Measurements from ENCODE around the gene OTOP3. TPM values are rescaled to one million over a fixed set of nuclear protein-coding genes. Genes with fewer than 3 reads are reported as not detected.
A peak's percentile ranks its signal among the peaks of the same experiment; 100 is the strongest.
"Not testable (repeated sequence)": the region's sequence is repeated elsewhere in the genome, so short reads cannot be mapped to it uniquely, and the experiment has no call there.

Gene OTOP3
- total RNA-seq, 1 experiment from 2014 or later: not detected

DNA sequence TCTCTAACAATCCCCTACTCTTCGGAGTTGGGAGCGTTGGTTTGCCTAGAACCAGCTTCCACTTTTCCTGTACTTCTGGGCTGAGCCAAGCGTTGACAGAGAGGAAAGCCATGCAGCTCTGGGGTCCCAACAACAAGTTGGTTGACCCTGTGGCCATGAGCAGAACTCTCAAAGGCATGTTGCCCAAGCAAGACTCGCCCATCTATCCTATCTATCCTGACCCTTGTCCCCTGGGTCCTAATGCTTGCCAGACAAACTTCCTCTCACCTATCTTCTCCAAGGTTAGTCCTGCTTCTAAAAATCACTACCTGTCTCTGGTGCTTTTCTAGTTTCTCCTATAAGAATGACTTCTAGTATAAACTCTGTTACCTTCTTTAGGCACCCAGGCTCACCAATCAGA lies 26.6 kb upstream of the OTOP3 start:
- ATAC-seq; DNase-seq (ENCODE audit: low spot score); H3K4me3 Mint-ChIP-seq; POLR2A ChIA-PET; H3K27ac Mint-ChIP-seq; H3K36me3 Mint-ChIP-seq: not testable (repeated sequence)
- CTCF ChIA-PET: interaction anchor here (1.0 to 1.2 kb wide), 3 partner anchors 10 to 15 kb away, joined by 3 to 4 read pairs (median 3); partner anchors contain the start of gene OTOP2
- H3K9me3 Mint-ChIP-seq: peaks cover 20% of the 10 kb centered on the region
- peaks cover 40% of the 10 kb centered on the region for H3K4me1 Mint-ChIP-seq
- TF ChIP-seq, protein P1, sequence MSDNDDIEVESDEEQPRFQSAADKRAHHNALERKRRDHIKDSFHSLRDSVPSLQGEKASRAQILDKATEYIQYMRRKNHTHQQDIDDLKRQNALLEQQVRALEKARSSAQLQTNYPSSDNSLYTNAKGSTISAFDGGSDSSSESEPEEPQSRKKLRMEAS (CRISPR knock-in tag; IDR thresholded peaks at IDR 0.05): peak; percentile 55; the same call in 1 of the 2 replicates
- peaks cover 36% of the 10 kb centered on the region for H3K27me3 Mint-ChIP-seq (ENCODE audit: low read depth)

DNA sequence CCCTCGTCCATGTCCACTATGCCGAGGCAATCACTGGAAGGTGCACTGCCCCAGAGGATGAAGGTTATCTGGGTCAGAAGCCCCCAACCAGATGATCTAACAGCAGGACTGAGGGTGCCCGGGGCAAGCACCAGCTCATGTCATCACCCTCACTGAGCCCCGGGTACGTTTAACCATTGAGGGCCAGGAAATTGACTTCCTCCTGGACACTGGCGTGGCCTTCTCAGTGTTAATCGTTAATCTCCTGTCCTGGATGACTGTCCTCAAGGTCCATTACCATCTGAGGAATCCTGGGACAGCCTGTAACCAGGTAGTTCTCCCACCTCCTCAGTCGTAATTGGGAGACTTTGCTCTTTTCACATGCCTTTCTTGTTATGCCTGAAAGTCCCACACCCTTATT lies 24.3 kb upstream of the OTOP3 start:
- Mint-ChIP-seq H3K9me3 (peaks cover 18% of the 10 kb centered on the region), H3K27me3 (ENCODE audit: low read depth) (peaks cover 38% of the 10 kb centered on the region), H3K4me1 (peaks cover 38% of the 10 kb centered on the region)
- DNase-seq (ENCODE audit: low spot score); H3K27ac Mint-ChIP-seq; POLR2A ChIA-PET; H3K4me3 Mint-ChIP-seq; H3K36me3 Mint-ChIP-seq; ATAC-seq: not testable (repeated sequence)
- CTCF ChIA-PET: interaction anchor here (1.6 kb wide), 1 partner anchor 46 kb away, joined by 5 read pairs; no protein-coding TSS in a partner anchor

DNA sequence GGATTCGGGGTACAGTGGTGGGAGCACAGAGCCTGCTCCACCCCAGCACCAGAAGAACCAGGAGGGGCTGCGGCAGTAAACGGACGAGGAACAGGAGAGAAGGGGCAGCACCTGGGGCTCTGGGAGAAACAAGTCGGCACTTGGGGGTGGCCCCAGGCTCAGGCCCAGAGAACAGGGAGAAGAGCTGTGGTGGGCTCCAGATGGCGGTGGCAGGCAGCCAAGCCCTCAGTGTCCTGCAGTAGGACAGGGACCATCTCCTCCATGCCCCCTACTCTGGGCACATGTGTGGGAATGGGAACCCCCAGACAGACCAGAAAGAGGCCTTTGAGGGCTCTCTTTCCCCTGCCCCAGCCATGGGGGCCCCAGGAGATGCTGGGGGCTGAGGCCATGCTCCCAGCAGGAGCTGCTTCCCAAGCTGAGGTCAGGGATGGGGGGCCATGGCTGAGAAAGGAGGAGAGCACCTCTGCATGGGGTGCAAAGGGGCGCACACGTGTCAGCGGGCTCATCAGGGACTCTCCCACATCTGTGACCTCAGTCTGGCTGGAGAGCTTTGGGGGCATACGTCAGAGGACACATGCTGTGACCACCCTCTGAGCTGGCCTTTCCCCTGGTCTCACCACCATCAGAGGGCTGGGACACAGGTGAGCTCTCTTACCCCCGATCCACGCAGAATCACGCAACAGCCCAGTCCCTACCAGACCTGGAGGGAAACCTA lies 19.4 kb upstream of the OTOP3 start:
- Mint-ChIP-seq H3K9me3 (peaks cover 15% of the 10 kb centered on the region), H3K4me3 (no peak overlapping the region), H3K4me1 (peaks cover 11% of the 10 kb centered on the region), H3K27ac (peak overlapping the region; percentile 83; the same call in 1 of the 2 replicates), H3K36me3 (no peaks in the 10 kb centered on the region; the same call in 1 of the 2 replicates), H3K27me3 (ENCODE audit: low read depth) (peaks cover 26% of the 10 kb centered on the region)
- ChIA-PET POLR2A (interaction anchor here (0.9 kb wide), 1 partner anchor 96 kb away, joined by 3 read pairs; the partner anchor contains the start of gene MRPL58), CTCF (interaction anchor here (0.6 to 2.7 kb wide), 4 partner anchors 41 to 125 kb away, joined by 3 to 14 read pairs (median 5); no protein-coding TSS in a partner anchor)
- DNase-seq (ENCODE audit: low spot score) (no peak), ATAC-seq (no peak)
- TF ChIP-seq, protein P1 (CRISPR knock-in tag; IDR thresholded peaks at IDR 0.05): no peak
- TF ChIP-seq ZBTB21 (CRISPR knock-in tag; IDR thresholded peaks at IDR 0.05; ENCODE audit: borderline replicate concordance) (no peak), JUN (CRISPR knock-in tag; IDR thresholded peaks at IDR 0.05) (no peak), TEAD1 (CRISPR knock-in tag; IDR thresholded peaks at IDR 0.05) (no peak), NR2C2 (CRISPR knock-in tag; IDR thresholded peaks at IDR 0.05) (no peak), IRF2 (CRISPR knock-in tag; IDR thresholded peaks at IDR 0.05; ENCODE audit: borderline replicate concordance, low read depth) (no peak), NFE2L1 (CRISPR knock-in tag; IDR thresholded peaks at IDR 0.05) (no peak), ETV6 (CRISPR knock-in tag; IDR thresholded peaks at IDR 0.05) (no peak), ZNF263 (CRISPR knock-in tag; IDR thresholded peaks at IDR 0.05; ENCODE audit: low read depth) (no peak), RORB (CRISPR knock-in tag; IDR thresholded peaks at IDR 0.05) (no peak), TP53 (CRISPR knock-in tag; IDR thresholded peaks at IDR 0.05) (no peak), KAT7 (CRISPR knock-in tag; IDR thresholded peaks at IDR 0.05; ENCODE audit: borderline replicate concordance) (no peak), MXD4 (CRISPR knock-in tag; IDR thresholded peaks at IDR 0.05; ENCODE audit: borderline replicate concordance) (no peak)
- TF ChIP-seq, protein P2, sequence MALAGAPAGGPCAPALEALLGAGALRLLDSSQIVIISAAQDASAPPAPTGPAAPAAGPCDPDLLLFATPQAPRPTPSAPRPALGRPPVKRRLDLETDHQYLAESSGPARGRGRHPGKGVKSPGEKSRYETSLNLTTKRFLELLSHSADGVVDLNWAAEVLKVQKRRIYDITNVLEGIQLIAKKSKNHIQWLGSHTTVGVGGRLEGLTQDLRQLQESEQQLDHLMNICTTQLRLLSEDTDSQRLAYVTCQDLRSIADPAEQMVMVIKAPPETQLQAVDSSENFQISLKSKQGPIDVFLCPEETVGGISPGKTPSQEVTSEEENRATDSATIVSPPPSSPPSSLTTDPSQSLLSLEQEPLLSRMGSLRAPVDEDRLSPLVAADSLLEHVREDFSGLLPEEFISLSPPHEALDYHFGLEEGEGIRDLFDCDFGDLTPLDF (CRISPR knock-in tag; IDR thresholded peaks at IDR 0.05): no peak
- TF ChIP-seq, protein P3, sequence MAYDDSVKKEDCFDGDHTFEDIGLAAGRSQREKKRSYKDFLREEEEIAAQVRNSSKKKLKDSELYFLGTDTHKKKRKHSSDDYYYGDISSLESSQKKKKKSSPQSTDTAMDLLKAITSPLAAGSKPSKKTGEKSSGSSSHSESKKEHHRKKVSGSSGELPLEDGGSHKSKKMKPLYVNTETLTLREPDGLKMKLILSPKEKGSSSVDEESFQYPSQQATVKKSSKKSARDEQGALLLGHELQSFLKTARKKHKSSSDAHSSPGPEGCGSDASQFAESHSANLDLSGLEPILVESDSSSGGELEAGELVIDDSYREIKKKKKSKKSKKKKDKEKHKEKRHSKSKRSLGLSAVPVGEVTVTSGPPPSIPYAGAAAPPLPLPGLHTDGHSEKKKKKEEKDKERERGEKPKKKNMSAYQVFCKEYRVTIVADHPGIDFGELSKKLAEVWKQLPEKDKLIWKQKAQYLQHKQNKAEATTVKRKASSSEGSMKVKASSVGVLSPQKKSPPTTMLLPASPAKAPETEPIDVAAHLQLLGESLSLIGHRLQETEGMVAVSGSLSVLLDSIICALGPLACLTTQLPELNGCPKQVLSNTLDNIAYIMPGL (CRISPR knock-in tag; IDR thresholded peaks at IDR 0.05): no peak
- TF ChIP-seq, protein P4, sequence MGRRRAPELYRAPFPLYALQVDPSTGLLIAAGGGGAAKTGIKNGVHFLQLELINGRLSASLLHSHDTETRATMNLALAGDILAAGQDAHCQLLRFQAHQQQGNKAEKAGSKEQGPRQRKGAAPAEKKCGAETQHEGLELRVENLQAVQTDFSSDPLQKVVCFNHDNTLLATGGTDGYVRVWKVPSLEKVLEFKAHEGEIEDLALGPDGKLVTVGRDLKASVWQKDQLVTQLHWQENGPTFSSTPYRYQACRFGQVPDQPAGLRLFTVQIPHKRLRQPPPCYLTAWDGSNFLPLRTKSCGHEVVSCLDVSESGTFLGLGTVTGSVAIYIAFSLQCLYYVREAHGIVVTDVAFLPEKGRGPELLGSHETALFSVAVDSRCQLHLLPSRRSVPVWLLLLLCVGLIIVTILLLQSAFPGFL (CRISPR knock-in tag; IDR thresholded peaks at IDR 0.05; ENCODE audit: borderline replicate concordance): no peak
- TF ChIP-seq, protein P5, sequence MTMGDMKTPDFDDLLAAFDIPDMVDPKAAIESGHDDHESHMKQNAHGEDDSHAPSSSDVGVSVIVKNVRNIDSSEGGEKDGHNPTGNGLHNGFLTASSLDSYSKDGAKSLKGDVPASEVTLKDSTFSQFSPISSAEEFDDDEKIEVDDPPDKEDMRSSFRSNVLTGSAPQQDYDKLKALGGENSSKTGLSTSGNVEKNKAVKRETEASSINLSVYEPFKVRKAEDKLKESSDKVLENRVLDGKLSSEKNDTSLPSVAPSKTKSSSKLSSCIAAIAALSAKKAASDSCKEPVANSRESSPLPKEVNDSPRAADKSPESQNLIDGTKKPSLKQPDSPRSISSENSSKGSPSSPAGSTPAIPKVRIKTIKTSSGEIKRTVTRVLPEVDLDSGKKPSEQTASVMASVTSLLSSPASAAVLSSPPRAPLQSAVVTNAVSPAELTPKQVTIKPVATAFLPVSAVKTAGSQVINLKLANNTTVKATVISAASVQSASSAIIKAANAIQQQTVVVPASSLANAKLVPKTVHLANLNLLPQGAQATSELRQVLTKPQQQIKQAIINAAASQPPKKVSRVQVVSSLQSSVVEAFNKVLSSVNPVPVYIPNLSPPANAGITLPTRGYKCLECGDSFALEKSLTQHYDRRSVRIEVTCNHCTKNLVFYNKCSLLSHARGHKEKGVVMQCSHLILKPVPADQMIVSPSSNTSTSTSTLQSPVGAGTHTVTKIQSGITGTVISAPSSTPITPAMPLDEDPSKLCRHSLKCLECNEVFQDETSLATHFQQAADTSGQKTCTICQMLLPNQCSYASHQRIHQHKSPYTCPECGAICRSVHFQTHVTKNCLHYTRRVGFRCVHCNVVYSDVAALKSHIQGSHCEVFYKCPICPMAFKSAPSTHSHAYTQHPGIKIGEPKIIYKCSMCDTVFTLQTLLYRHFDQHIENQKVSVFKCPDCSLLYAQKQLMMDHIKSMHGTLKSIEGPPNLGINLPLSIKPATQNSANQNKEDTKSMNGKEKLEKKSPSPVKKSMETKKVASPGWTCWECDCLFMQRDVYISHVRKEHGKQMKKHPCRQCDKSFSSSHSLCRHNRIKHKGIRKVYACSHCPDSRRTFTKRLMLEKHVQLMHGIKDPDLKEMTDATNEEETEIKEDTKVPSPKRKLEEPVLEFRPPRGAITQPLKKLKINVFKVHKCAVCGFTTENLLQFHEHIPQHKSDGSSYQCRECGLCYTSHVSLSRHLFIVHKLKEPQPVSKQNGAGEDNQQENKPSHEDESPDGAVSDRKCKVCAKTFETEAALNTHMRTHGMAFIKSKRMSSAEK (CRISPR knock-in tag; IDR thresholded peaks at IDR 0.05; ENCODE audit: borderline replicate concordance): no peak
- TF ChIP-seq, protein P6, sequence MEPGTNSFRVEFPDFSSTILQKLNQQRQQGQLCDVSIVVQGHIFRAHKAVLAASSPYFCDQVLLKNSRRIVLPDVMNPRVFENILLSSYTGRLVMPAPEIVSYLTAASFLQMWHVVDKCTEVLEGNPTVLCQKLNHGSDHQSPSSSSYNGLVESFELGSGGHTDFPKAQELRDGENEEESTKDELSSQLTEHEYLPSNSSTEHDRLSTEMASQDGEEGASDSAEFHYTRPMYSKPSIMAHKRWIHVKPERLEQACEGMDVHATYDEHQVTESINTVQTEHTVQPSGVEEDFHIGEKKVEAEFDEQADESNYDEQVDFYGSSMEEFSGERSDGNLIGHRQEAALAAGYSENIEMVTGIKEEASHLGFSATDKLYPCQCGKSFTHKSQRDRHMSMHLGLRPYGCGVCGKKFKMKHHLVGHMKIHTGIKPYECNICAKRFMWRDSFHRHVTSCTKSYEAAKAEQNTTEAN (CRISPR knock-in tag; IDR thresholded peaks at IDR 0.05): no peak
- TF ChIP-seq, protein P7, sequence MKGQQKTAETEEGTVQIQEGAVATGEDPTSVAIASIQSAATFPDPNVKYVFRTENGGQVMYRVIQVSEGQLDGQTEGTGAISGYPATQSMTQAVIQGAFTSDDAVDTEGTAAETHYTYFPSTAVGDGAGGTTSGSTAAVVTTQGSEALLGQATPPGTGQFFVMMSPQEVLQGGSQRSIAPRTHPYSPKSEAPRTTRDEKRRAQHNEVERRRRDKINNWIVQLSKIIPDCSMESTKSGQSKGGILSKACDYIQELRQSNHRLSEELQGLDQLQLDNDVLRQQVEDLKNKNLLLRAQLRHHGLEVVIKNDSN (CRISPR knock-in tag; IDR thresholded peaks at IDR 0.05): no peak
